Spinal cord (tissue), 10 donors: ENCODE measurements around the gene KANSL2. TPM values are rescaled to one million over a fixed set of nuclear protein-coding genes. Genes with fewer than 3 reads are reported as not detected.
"Not testable (repeated sequence)": the region's sequence is repeated elsewhere in the genome, so short reads cannot be mapped to it uniquely, and the experiment has no call there.

Experiments
- DNase-seq, 6 donors: peaks; one replicate each; pipeline versions ENCODE4 v3.0.0 to v3.0.0-alpha.2; 2013 to 2015; ENCODE audit warnings: low spot score in 6 of 6, low read depth in 4 of 6
- H3K27ac ChIP-seq: one replicate; pipeline ENCODE4 v1.5.1; 2013; ENCODE audit warnings: low read depth, low read length, control low read depth
- H3K27me3 ChIP-seq: one replicate; pipeline ENCODE4 v1.6.1; 2013; ENCODE audit warnings: low read length; ENCODE audit not compliant: control insufficient read depth, insufficient read depth
- H3K36me3 ChIP-seq: one replicate; pipeline ENCODE4 v1.6.1; 2013; ENCODE audit warnings: low read length; ENCODE audit not compliant: control insufficient read depth, insufficient read depth
- H3K4me1 ChIP-seq: one replicate; pipeline ENCODE4 v1.6.1; 2013; ENCODE audit warnings: low read length; ENCODE audit not compliant: control insufficient read depth, insufficient read depth
- H3K4me3 ChIP-seq: one replicate; pipeline ENCODE4 v1.5.1; 2013; ENCODE audit warnings: low read depth, low read length, control low read depth
- H3K9me3 ChIP-seq: one replicate; pipeline ENCODE4 v1.6.1; 2013; ENCODE audit warnings: low read length; ENCODE audit not compliant: control insufficient read depth, insufficient read depth
- WGBS: methylation state at CpG from one replicate; pipeline ENCODE4 v1.1.5; 2013; ENCODE audit warnings: missing lambda C conversion rate; ENCODE audit not compliant: insufficient coverage; 5-methylcytosine and 5-hydroxymethylcytosine counted together
- polyA plus RNA-seq, 2 donors: library from polyadenylated mRNA; unstranded; fragments of 120-200 nt; gene quantifications; one replicate each; pipeline ENCODE4 v1.2.1, GENCODE V29; 2013; ENCODE audit not compliant: insufficient read length in 2 of 2
- total RNA-seq, 2 donors: library from RNA; depleted of rRNA in 1 of 2; stranded (reverse); fragments of 120-200 nt in 1 of 2; fragments of >200 nt in 1 of 2; gene quantifications; one replicate each; pipeline versions ENCODE4 v1.2.3 to v1.2.4, GENCODE V29; 2013 to 2014
- donor health status: healthy.

KANSL2 gene
- total and polyA plus RNA-seq, 4 donors = 40.2 to 54.0 (median 43.5) TPM

- H3K27me3 ChIP-seq, H3K27ac ChIP-seq, H3K4me3 ChIP-seq, H3K9me3 ChIP-seq, DNase-seq, H3K4me1 ChIP-seq: not testable (repeated sequence)
- peaks cover 33% of the 10 kb centered on the region for H3K36me3 ChIP-seq
- WGBS = 100% methylated on average over 5 of the region's 7 CpGs
Measured at GRCh38 chr12:48698822-48699221, 16.8 kb upstream of the KANSL2 start.

- Histone ChIP-seq H3K27me3 (no peaks in the 10 kb centered on the region), H3K9me3 (no peaks in the 10 kb centered on the region), H3K4me1 (no peaks in the 10 kb centered on the region), H3K36me3 (peaks cover 29% of the 10 kb centered on the region), H3K4me3 (no peak overlapping the region), H3K27ac (no peak overlapping the region)
- WGBS = 92% methylated on average over 4 of the region's 5 CpGs
- no peak for DNase-seq
Measured at GRCh38 chr12:48696626-48697025, 14.6 kb upstream of the KANSL2 start.

- DNase-seq = no peak
- H3K4me3 ChIP-seq = no peak overlapping the region
- no peaks in the 10 kb centered on the region for H3K9me3 ChIP-seq
- 100% methylated on average over 1 of the region's 2 CpGs for WGBS
- no peak overlapping the region for H3K27ac ChIP-seq
- H3K4me1 ChIP-seq = no peaks in the 10 kb centered on the region
- H3K27me3 ChIP-seq = no peaks in the 10 kb centered on the region
- peaks cover 29% of the 10 kb centered on the region for H3K36me3 ChIP-seq
Measured at GRCh38 chr12:48695859-48696258, 13.8 kb upstream of the KANSL2 start.

- H3K36me3 ChIP-seq = peaks cover 29% of the 10 kb centered on the region
- DNase-seq = no peak
- H3K27me3 ChIP-seq = no peaks in the 10 kb centered on the region
- 96% methylated on average over 4 of the region's 6 CpGs for WGBS
- H3K4me1 ChIP-seq = no peaks in the 10 kb centered on the region
- H3K4me3 ChIP-seq = no peak overlapping the region
- no peaks in the 10 kb centered on the region for H3K9me3 ChIP-seq
- no peak overlapping the region for H3K27ac ChIP-seq
Measured at GRCh38 chr12:48694038-48694437, 12.0 kb upstream of the KANSL2 start.

- H3K9me3 ChIP-seq = no peaks in the 10 kb centered on the region
- 97% methylated on average over 6 of the region's 6 CpGs for WGBS
Measured at GRCh38 chr12:48693572-48693971, 11.5 kb upstream of the KANSL2 start.

GRCh38 chr12:48691826-48692487 lies 9.9 kb upstream of the KANSL2 start:
- peaks cover 27% of the 10 kb centered on the region for H3K36me3 ChIP-seq
- no CpG with 5 or more reads among the region's 2 CpGs for WGBS
- no peak for DNase-seq

More at GRCh38 chr12:48693572-48693971, 11.5 kb upstream of the KANSL2 start:
- no peaks in the 10 kb centered on the region for H3K4me1 ChIP-seq
- DNase-seq = no peak
- H3K27me3 ChIP-seq = no peaks in the 10 kb centered on the region
- no peak overlapping the region for H3K27ac ChIP-seq
- H3K36me3 ChIP-seq = peaks cover 29% of the 10 kb centered on the region
- H3K4me3 ChIP-seq = no peak overlapping the region

GRCh38 chr12:48690990-48691389 lies 9.0 kb upstream of the KANSL2 start:
- H3K36me3 ChIP-seq = peaks cover 25% of the 10 kb centered on the region
- DNase-seq = no peak
- no peak overlapping the region for H3K27ac ChIP-seq
- H3K4me1 ChIP-seq = no peaks in the 10 kb centered on the region
- no peaks in the 10 kb centered on the region for H3K27me3 ChIP-seq
- no peaks in the 10 kb centered on the region for H3K9me3 ChIP-seq
- whole genome bisulfite sequencing = 90% methylated on average over 3 of the region's 4 CpGs
- H3K4me3 ChIP-seq = no peak overlapping the region

More at GRCh38 chr12:48691826-48692487, 9.9 kb upstream of the KANSL2 start:
- H3K9me3 ChIP-seq = no peaks in the 10 kb centered on the region
- no peak overlapping the region for H3K27ac ChIP-seq
- no peak overlapping the region for H3K4me3 ChIP-seq
- no peaks in the 10 kb centered on the region for H3K4me1 ChIP-seq
- no peaks in the 10 kb centered on the region for H3K27me3 ChIP-seq

- Histone ChIP-seq H3K36me3 (peaks cover 23% of the 10 kb centered on the region), H3K27ac (no peak overlapping the region), H3K4me1 (no peaks in the 10 kb centered on the region), H3K27me3 (no peaks in the 10 kb centered on the region), H3K4me3 (no peak overlapping the region), H3K9me3 (no peaks in the 10 kb centered on the region)
- WGBS = 67% methylated on average over 3 of the region's 4 CpGs
- no peak for DNase-seq
Measured at GRCh38 chr12:48690436-48690835, 8.4 kb upstream of the KANSL2 start.

- Histone ChIP-seq H3K9me3 (no peaks in the 10 kb centered on the region), H3K27me3 (no peaks in the 10 kb centered on the region), H3K4me1 (no peaks in the 10 kb centered on the region), H3K4me3 (no peak overlapping the region), H3K36me3 (peaks cover 13% of the 10 kb centered on the region), H3K27ac (no peak overlapping the region)
- no CpG with 5 or more reads among the region's 1 CpG for WGBS
- DNase-seq = no peak
Measured at GRCh38 chr12:48688836-48689235, 6.8 kb upstream of the KANSL2 start.

GRCh38 chr12:48687592-48687991 lies 5.6 kb upstream of the KANSL2 start:
- H3K27me3 ChIP-seq = no peaks in the 10 kb centered on the region
- H3K36me3 ChIP-seq = peaks cover 2% of the 10 kb centered on the region
- no peak overlapping the region for H3K27ac ChIP-seq
- peaks cover 2% of the 10 kb centered on the region for H3K4me1 ChIP-seq
- no CpG with 5 or more reads among the region's 4 CpGs for WGBS
- no peaks in the 10 kb centered on the region for H3K9me3 ChIP-seq
- no peak for DNase-seq
- H3K4me3 ChIP-seq = no peak overlapping the region
